Measurements from ENCODE around the gene PAPOLB. TPM values are rescaled to one million over a fixed set of nuclear protein-coding genes. Genes with fewer than 3 reads are reported as not detected.

Gene PAPOLB
- total RNA-seq, 1 donor from 2014 or later = 0.30 TPM

DNA sequence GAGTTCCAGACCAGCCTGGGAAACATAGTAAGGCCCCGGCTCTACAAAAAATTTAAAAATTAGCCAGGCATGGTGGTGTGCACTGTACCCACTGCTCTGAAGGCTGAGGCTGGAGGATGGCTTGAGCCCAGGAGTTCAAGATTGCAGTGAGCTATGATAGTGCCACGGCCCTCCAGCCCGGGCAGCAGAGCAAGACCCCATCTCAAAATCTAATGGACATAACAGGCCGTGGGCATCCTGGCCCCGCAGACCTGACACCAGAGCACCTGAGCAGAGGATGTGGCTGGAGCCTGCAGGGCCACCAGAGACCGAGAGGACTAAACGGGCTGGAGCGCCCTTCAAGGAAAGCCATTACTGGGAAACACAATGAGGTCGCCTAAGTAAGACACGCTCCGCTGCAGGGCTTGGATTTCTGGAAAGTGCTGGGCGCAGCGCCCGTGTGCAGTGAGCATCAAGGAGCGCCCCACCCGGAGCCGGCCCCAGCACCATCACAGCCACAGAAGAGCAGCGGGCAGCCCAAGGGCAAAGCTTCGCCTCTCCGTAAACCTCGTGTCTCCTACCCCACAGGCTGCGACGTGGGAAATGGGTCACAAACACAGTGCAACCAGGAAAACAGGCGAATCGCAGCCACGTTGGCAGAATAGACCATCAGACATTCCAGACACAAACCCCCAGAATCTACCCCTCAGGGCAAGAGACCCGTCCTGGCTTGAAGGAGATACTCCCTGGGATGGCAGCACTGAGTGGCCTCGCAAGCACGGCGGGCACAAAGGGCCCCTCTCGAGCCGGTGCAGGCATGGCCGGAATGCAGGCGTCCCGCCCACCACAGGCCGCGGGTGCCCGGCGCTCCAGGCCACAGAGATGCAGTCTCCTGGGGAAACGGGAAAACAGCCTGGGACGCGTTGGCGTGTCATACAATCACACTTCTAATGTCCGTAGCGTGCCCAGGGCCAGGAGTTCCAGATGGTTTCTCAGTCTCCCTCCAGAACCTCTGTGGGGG, 16.8 kb upstream of the PAPOLB start:
- DNase-seq = no peak

- no peak for DNase-seq
These were observed 14.8 kb upstream of the PAPOLB start for GRCh38 chr7:4876586-4876985.

DNA sequence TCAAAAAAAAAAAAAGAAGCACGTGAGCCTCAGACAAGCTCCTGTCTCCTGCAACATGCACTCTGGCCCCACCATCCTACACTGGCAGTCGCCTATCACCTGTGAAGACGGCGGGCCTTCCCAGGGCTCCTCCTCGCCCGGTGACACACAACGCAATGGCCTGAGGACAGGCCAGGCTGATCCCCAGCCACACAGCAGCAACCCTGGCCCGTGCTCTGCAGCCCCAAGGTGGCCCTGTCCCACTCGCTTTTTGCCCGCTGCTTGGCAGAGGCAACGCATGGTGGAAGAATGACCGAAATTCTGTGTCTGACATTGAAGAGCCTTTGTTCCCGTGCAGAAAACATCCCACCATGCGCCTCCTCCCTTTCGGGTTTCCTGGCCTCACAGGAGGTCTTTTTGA, 13.6 kb upstream of the PAPOLB start:
- no peak for DNase-seq

DNA sequence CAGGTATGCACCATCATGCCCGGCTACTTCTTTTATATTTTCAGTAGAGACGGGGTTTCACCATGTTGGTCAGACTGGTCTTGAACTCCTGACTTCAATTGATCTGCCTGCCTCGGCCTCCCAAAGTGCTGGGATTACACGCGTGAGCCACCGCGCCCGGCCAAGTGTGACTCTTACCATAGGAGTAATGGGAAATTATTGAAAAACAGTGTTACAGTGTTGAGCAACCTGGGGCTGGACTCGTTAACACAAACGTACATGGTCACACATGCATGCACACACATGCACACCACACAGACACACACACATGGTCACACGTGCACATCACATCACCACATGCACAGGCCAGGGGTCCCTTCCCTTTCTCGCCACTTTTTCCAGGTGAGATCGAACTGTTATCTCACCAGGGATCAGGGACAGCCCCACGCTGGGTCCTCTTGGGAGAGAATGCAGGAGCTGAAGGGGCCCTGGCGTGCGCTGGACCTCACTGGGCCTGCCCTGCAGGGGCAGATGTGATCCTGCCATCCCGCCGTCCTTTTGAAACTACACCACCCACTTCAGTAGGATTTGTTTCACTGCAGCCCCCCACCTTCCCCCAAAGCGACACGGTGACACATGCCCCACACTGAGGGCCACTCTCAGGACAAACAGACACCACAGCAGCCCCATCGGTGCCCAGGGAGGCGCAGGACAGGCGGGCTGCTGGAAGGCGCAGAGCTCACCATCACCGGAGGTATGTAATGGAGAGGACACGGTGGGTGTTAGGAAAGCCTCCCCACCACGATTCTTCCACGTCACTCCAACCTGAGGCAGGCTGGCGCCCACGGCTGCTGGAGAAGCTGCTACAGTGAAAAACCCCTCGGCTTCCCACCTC, 11.5 kb upstream of the PAPOLB start:
- no peak for DNase-seq

DNA sequence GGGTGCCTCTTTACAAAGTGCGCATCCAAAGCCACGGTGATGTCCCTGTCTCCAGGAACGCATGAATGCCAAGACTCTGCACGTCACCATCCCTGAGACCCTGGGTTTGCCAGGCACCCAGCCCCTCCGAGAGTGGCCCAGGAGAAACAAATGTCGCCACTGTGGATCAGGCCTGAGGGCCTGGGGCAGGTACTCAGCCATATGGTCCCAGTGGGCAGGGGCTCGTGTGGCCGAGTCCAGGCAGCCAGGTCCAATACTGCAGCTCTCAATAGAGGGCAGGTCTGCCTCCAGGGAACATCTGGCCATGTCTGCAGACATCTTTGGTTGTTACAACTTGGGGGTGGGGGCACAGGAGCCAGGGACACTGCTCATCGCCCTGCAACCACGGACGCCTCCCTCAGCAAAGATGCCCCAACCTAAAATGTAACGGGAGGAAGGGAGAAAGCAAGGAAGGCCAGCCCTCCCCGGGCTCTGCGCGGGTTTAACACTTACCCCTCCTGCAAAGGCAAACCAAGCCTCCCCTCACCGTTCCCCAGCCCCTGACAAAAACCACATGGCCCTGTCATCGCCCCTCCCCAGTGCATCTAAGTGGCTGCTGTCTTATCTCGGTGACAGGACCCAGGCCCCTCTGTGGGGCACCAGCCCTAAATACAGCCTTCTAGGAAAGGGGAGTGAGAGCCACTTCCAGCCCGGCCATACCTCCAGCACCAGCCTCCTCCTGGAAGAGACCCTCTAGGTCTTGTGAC, 10.3 kb upstream of the PAPOLB start:
- DNase-seq = no peak

DNA sequence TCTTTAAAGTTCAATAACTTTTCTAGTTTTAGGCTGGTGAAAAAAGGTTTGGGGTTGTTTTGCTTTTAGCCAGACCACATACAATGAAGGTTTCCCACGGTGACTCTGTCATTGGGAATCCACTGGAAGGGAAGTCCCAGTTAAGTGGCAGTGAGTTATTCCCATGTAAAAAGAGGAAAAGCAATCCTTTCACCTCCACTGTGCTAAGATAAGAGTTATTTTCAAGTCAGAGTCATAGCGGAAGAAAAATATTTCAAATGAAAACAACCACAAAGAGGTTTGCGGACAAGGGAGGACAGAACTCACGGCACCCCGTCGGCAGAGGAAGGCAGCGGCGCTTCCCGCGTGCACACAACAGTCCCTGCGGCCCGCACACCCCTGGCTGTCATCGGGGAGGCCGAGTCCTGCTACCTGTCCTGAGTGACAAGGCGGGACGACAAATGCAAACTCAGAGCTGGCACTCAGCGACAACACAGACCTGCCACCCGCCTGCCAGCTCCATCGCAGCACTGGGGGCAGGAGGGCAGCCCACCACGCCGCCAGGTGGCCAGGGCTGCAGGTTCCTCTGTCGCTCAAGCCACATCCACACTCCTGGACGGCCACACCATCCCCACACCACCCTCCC, 9.3 kb upstream of the PAPOLB start:
- no peak for DNase-seq

- DNase-seq = no peak
These were observed 6.7 kb upstream of the PAPOLB start for GRCh38 chr7:4868493-4868892.

DNA sequence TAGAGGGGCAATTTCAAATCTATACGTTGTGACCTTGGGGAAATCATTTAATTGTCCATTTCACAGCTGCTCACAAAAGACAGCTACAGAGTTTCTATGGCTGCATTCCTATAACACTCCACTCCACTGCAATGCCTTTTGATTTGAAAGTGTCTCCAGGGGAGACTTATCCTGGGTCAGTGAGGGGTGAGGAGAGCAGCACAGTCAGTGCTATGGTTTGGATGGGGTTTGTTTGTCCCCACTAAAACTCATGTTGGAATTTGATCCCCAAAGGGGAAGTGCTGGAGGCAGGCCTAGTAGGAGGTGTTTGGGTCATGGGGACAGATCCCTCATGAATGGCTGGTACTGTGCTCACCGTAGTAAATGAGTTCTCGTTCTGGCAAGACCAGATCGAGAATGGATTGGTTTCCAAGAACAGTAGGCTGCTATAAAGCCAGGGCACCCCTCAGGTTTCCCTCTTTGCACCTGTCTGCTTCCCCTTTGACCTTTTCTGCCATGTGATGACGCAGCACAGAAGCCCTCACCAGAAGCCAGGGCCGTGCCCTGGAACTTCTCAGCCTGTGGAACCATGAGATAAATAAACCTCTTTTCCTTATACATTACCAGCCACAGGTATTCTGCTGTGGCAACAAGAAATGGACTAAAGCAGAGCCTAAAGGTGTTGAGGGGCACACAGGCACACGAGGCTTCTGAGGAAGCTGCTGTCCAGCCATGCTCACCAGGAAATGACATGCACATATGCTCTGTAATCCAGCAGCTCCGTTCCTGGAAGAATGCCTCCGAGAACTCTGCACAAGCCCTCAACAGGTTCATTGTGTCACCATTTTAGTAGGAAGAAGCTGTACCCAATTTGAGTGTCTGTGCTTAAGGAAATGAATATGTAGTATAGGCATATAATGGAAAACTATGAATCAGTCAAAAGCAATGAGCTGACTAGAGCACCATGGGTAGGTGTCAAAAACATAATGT, 5.0 kb upstream of the PAPOLB start:
- DNase-seq = no peak

DNA sequence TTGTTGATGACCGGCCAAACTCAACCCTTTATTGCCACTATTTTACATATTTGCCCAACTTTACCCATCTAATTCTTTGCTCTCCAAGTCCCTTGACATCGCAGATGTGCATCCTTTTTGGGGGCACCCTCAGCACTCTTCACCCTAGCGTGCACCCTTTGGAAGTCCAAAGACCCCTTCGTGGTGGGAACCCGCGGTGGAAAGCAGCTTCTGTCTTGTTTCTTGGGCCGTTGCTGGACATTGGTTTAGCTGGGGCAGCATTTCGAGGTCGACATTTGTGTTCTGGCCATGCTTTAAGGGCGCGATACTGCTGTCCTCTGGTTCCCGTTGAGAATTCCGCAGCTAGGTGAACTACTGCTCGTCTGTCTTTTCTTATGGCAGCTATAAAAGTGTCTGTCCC, 326 bp upstream of the PAPOLB start:
- DNase-seq = no peak

DNA sequence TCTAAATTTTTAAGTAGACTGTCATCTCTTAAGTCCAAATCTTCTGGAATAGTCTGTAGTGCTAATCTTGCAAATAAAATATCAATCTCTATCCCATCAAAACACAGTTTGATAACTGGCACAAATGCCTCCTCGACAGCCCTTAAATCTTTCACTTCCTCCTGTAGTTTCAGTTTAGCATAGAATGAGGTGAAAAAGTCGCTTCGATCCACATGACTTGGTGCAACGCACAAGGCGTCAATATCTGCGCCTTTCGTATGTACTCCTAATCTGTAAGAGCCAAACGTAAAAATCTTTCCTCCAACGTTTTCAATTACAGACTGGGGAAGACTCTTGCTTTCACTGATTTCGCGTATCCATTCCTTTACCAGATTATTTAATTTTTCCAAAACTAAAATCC, 603 bp downstream of the PAPOLB start:
- no peak for DNase-seq

DNA sequence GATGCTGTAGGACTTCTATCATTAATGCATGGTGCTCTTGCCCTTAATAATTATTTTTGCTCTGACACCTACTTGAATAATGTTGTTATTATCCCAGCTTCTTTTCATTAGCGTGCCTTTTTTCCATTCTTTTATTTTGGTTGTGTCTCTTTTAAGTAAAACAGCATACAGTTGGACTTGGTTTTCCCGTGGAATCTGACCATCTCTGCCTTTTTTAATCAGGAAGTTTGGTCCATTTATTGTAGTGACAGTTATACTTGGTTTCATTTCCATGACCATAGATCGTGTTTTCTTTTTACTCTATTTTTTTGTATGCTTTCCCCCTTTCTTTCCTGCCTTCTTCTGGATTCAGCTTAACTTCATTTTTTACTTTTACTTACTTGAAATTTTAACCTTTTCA, 4.6 kb downstream of the PAPOLB start:
- no peak for DNase-seq

DNA sequence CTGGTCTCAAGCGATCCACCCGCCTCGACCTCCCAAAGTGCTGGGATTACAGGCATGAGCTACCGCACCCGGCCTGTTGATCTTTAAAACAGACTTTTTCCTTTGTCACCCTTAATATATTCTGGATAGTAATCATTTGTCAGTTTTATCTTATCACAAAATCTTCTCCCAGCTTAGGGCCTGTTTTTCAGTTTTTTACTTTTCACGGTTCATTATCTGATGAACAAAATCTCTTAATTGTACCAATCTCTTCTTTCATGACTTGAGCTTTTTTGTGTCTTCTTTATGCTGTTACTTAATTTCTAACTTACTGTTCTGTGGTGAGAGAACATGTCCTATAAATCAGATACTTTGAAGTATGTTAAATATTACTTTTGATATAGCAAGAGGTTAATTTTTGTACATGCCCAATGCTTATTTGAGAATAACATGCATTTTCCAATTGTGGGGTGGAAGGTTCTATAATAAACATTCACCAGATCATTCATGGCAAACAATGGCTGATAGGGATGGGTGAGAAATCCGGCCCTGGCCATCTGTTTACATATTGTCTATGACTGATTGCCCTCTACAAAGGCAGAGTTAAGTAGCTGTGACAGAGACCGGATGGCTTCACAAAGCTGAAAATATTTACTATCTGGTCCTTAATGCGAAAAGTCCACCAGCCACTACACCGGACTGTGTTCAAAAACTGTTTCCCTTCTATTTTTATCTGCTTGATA, 5.3 kb downstream of the PAPOLB start:
- DNase-seq = no peak

GRCh38 chr7:4854916-4855315, 6.9 kb downstream of the PAPOLB start:
- no peak for DNase-seq

GRCh38 chr7:4851459-4852422, 10.1 kb downstream of the PAPOLB start:
- DNase-seq = no peak

GRCh38 chr7:4850262-4850795, 11.5 kb downstream of the PAPOLB start:
- no peak for DNase-seq

DNA sequence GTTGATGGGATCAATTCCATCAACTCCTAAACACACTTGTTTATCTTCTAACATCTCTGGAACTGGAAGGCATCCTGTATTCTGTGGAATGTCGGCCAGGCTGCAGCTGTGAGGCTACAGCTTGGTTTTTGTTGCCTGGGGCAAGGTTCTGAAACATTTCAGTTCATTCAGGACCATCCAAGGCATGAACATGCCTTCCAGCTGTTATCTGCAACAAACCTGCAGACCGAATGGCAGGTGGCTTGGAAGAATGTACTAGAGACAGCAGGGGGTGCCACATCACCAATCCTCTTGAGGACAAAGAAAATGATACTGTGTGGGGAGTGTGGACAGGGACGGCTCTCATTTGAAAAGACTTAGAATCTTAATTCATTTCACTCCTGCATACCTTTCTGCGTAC, 12.4 kb downstream of the PAPOLB start:
- no peak for DNase-seq

DNA sequence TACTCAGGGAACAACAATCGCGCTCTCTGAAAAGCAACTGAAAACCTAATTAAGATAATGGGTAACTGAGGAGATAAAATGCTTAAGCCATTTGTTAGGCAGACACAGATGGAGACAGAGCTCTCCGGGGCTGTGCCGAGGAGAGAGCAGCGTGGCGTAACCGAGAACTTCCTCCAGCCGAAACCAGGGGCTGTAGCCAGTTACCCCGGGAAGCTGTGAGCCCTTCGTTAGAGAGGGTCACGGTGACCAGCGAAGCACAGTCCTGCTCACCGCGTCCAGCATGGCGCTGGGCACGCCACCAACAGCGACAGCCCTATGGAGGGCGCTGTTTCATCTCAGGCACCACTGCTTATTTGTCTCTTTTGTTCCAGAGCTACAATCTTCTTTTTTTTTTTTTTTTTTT, 16.1 kb downstream of the PAPOLB start:
- no peak for DNase-seq

DNA sequence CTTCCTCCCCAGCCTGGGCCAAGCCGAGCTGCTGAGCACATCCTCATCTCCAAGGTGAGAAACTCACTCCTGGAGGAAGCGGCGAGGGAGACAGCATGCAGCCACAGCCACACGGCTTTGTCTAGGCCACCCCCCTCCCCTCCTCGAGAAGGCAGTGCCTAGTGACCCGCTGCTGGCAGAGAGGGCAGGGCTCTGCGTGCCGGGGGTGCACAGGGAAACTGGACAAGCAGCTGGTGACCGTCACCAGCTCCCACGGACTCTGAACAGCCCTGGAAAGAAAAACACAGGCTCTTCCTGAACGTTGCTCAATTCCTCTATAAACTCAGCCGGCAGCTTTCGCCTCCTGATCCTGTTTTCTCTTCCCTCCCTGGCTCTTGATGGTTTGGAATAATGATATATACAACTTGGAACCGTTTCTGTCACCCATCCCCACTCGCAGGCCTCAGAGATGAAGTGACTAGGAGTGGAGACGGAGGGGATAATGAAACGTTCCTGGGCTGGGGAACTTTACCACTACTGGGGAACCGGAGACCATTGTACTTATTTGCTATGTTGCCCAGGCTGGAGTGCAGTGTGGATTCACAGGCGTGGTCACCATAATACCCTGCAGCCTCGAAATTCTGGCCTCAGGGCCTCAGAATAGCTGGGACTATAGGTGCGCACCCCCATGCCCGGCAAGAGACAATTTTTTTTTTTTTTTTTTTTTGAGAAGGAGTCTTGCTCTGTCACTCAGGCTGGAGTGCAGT, 19.3 kb downstream of the PAPOLB start:
- no peak for DNase-seq
